ENCODE measurements around the gene SNCA. TPM values are rescaled to one million over a fixed set of nuclear protein-coding genes. Genes with fewer than 3 reads are reported as not detected.

Gene SNCA
- total RNA-seq, 1 experiment from 2014 or later = not detected

GRCh38 chr4:89834486-89835209, 2.3 kb downstream of the SNCA start:
- Histone ChIP-seq H3K9me3 (no peaks in the 10 kb centered on the region), H3K27me3 (peaks cover 3% of the 10 kb centered on the region; the same call in 1 of the 2 replicates), H3K4me3 (no peak overlapping the region), H3K36me3 (no peaks in the 10 kb centered on the region)
- no peak for DNase-seq

- DNase-seq = no peak
These were observed 7.4 kb downstream of the SNCA start for GRCh38 chr4:89829470-89830138.

GRCh38 chr4:89823416-89823815, 13.5 kb downstream of the SNCA start:
- no peaks in the 10 kb centered on the region for H3K9me3 ChIP-seq
- DNase-seq = no peak
- no peaks in the 10 kb centered on the region for H3K27me3 ChIP-seq
- no peaks in the 10 kb centered on the region for H3K36me3 ChIP-seq
- no peak overlapping the region for H3K4me3 ChIP-seq

More at GRCh38 chr4:89829470-89830138, 7.4 kb downstream of the SNCA start:
- Histone ChIP-seq H3K4me3 (no peak overlapping the region), H3K9me3 (no peaks in the 10 kb centered on the region), H3K27me3 (no peaks in the 10 kb centered on the region), H3K36me3 (no peaks in the 10 kb centered on the region)

GRCh38 chr4:89821612-89822011, 15.3 kb downstream of the SNCA start:
- Histone ChIP-seq H3K27me3 (no peaks in the 10 kb centered on the region), H3K4me3 (no peak overlapping the region), H3K36me3 (no peaks in the 10 kb centered on the region), H3K9me3 (no peaks in the 10 kb centered on the region)
- DNase-seq = no peak

GRCh38 chr4:89820010-89820409, 17.0 kb downstream of the SNCA start:
- H3K27me3 ChIP-seq = no peaks in the 10 kb centered on the region
- no peaks in the 10 kb centered on the region for H3K9me3 ChIP-seq
- H3K36me3 ChIP-seq = no peaks in the 10 kb centered on the region
- H3K4me3 ChIP-seq = no peak overlapping the region
- no peak for DNase-seq

- H3K4me3 ChIP-seq = no peak overlapping the region
- H3K9me3 ChIP-seq = no peaks in the 10 kb centered on the region
- H3K36me3 ChIP-seq = no peaks in the 10 kb centered on the region
- H3K27me3 ChIP-seq = no peaks in the 10 kb centered on the region
- DNase-seq = no peak
These were observed 22.6 kb downstream of the SNCA start for GRCh38 chr4:89814362-89814761.

- no peak for DNase-seq
- Histone ChIP-seq H3K36me3 (no peaks in the 10 kb centered on the region), H3K9me3 (no peaks in the 10 kb centered on the region), H3K4me3 (no peak overlapping the region), H3K27me3 (no peaks in the 10 kb centered on the region)
These were observed 23.8 kb downstream of the SNCA start for GRCh38 chr4:89813197-89813596.

- H3K9me3 ChIP-seq = no peaks in the 10 kb centered on the region
- DNase-seq = no peak
- H3K4me3 ChIP-seq = no peak overlapping the region
- no peaks in the 10 kb centered on the region for H3K36me3 ChIP-seq
- no peaks in the 10 kb centered on the region for H3K27me3 ChIP-seq
These were observed 29.4 kb downstream of the SNCA start for GRCh38 chr4:89807441-89808140.

GRCh38 chr4:89805297-89805696, 31.7 kb downstream of the SNCA start:
- Histone ChIP-seq H3K27me3 (no peaks in the 10 kb centered on the region), H3K9me3 (no peaks in the 10 kb centered on the region), H3K4me3 (no peak overlapping the region), H3K36me3 (no peaks in the 10 kb centered on the region)
- no peak for DNase-seq

- Histone ChIP-seq H3K27me3 (no peaks in the 10 kb centered on the region), H3K36me3 (no peaks in the 10 kb centered on the region), H3K4me3 (no peak overlapping the region), H3K9me3 (no peaks in the 10 kb centered on the region)
- no peak for DNase-seq
These were observed 33.0 kb downstream of the SNCA start for GRCh38 chr4:89803915-89804314.

- no peaks in the 10 kb centered on the region for H3K36me3 ChIP-seq
- no peaks in the 10 kb centered on the region for H3K9me3 ChIP-seq
- no peak for DNase-seq
- H3K4me3 ChIP-seq = no peak overlapping the region
- no peaks in the 10 kb centered on the region for H3K27me3 ChIP-seq
These were observed 33.9 kb downstream of the SNCA start for GRCh38 chr4:89803036-89803435.

- no peaks in the 10 kb centered on the region for H3K36me3 ChIP-seq
- DNase-seq = no peak
- H3K27me3 ChIP-seq = no peaks in the 10 kb centered on the region
- H3K9me3 ChIP-seq = no peaks in the 10 kb centered on the region
- H3K4me3 ChIP-seq = no peak overlapping the region
These were observed 36.3 kb downstream of the SNCA start for GRCh38 chr4:89800527-89801103.

GRCh38 chr4:89800012-89800516, 36.9 kb downstream of the SNCA start:
- no peak for DNase-seq
- no peaks in the 10 kb centered on the region for H3K9me3 ChIP-seq
- no peaks in the 10 kb centered on the region for H3K27me3 ChIP-seq
- no peaks in the 10 kb centered on the region for H3K36me3 ChIP-seq
- no peak overlapping the region for H3K4me3 ChIP-seq

GRCh38 chr4:89799071-89799470, 37.9 kb downstream of the SNCA start:
- Histone ChIP-seq H3K27me3 (no peaks in the 10 kb centered on the region), H3K4me3 (no peak overlapping the region), H3K9me3 (no peaks in the 10 kb centered on the region), H3K36me3 (no peaks in the 10 kb centered on the region)
- no peak for DNase-seq

GRCh38 chr4:89797117-89797516, 39.8 kb downstream of the SNCA start:
- DNase-seq = peak; percentile 60
- H3K36me3 ChIP-seq = no peaks in the 10 kb centered on the region
- no peaks in the 10 kb centered on the region for H3K9me3 ChIP-seq

GRCh38 chr4:89788206-89789072, 48.5 kb downstream of the SNCA start:
- peak; percentile 4 for DNase-seq
- Histone ChIP-seq H3K4me3 (no peak overlapping the region), H3K27me3 (no peaks in the 10 kb centered on the region), H3K9me3 (no peaks in the 10 kb centered on the region), H3K36me3 (no peaks in the 10 kb centered on the region)

More at GRCh38 chr4:89797117-89797516, 39.8 kb downstream of the SNCA start:
- Histone ChIP-seq H3K27me3 (no peaks in the 10 kb centered on the region), H3K4me3 (no peak overlapping the region)
